A549 (cell line): ENCODE data around the gene CD151. TPM values are rescaled to one million over a fixed set of nuclear protein-coding genes. Genes with fewer than 3 reads are reported as not detected.

Experiments used
- ATAC-seq, 2 experiments: fragments of 200-7000 bp in 1 of 2; fragments of >200 bp in 1 of 2; cut with Nextera tagmentation in 1 of 2; cut with Tn5 transposase in 1 of 2; 3 replicates each; pipeline versions ENCODE4 v1.8.0 to v1.9.1; 2018 to 2020; ENCODE audit warnings: mild to moderate bottlenecking in 1 of 2, moderate library complexity in 1 of 2
- CTCF ChIA-PET: fragments of 300-600 bp; sonication (Branson Sonifier 250); formaldehyde crosslinking; extraction: SDS; loops from one replicate; lab custom pipeline; 2021; ENCODE audit warnings: antibody characterized with exemption, inconsistent platforms; lab: Yijun Ruan, JAX
- POLR2A ChIA-PET: fragments of 350-600 bp; formaldehyde crosslinking; extraction: SDS; loops from one replicate; lab custom pipeline; 2021; ENCODE audit warnings: antibody characterized with exemption, inconsistent platforms; lab: Yijun Ruan, JAX
- DNase-seq, 2 experiments: peaks; one replicate each; pipeline versions ENCODE4 v3.0.0 to v3.0.0-alpha.2; 2011 to 2016; ENCODE audit warnings: low read depth in 1 of 2, low spot score in 1 of 2
- FAIRE-seq: peaks from 2 replicates; lab custom pipeline; 2011; peaks lifted over from hg19 to GRCh38; lab: Jason Lieb, UNC
- H3K27ac ChIP-seq, 2 experiments: fragments of >200 bp; sonication (Bioruptor Twin); formaldehyde crosslinking; 3 replicates each; pipeline ENCODE4 v1.5.1; 2016 to 2017
- H3K4me1 ChIP-seq: fragments of >200 bp; sonication (Bioruptor Twin); formaldehyde crosslinking; 3 replicates; pipeline ENCODE4 v1.6.1; 2016
- H3K4me2 ChIP-seq: fragments of >200 bp; sonication (Bioruptor Twin); formaldehyde crosslinking; 3 replicates; pipeline ENCODE4 v1.6.1; 2016
- H3K4me3 ChIP-seq: fragments of >200 bp; sonication (Bioruptor Twin); formaldehyde crosslinking; 3 replicates; pipeline ENCODE4 v1.5.1; 2016
- H3K9me3 ChIP-seq: fragments of >200 bp; sonication (Bioruptor Twin); formaldehyde crosslinking; 3 replicates; pipeline ENCODE4 v1.6.1; 2016
- ATOH8 ChIP-seq: fragments of 250-450 bp; sonication (Bioruptor Pico); IDR thresholded peaks from 2 replicates; pipeline ENCODE4 v1.5.0; 2020; ENCODE audit warnings: low read depth, mild to moderate bottlenecking, moderate library complexity
- EHMT2 ChIP-seq: fragments of 200-600 bp; sonication (generic); IDR thresholded peaks from 2 replicates; pipeline ENCODE4 v1.6.1; 2016; ENCODE audit warnings: antibody characterized with exemption, low read depth, mild to moderate bottlenecking, moderate library complexity
- ELK1 ChIP-seq: fragments of 150-350 bp; IDR thresholded peaks from 2 replicates; pipeline ENCODE4 v1.6.1; 2014; ENCODE audit warnings: low read depth, mild to moderate bottlenecking, low read length
- ESRRA ChIP-seq: fragments of 150-350 bp; IDR thresholded peaks from 2 replicates; pipeline ENCODE4 v1.6.1; 2014; ENCODE audit warnings: mild to moderate bottlenecking, low read length, borderline replicate concordance
- HDAC2 ChIP-seq: fragments of 200-600 bp; sonication (generic); IDR thresholded peaks from 2 replicates; pipeline ENCODE4 v1.6.1; 2016
- HES2 ChIP-seq: fragments of >200 bp; sonication (Bioruptor Twin); formaldehyde crosslinking; IDR thresholded peaks from 2 replicates; pipeline ENCODE4 v1.6.1; 2016
- HEYL ChIP-seq: fragments of 250-450 bp; sonication (Bioruptor Pico); IDR thresholded peaks from 2 replicates; pipeline ENCODE4 v1.8.0; 2021; ENCODE audit warnings: mild to moderate bottlenecking, moderate library complexity
- HOXA7 ChIP-seq: fragments of 250-450 bp; sonication (Bioruptor Pico); IDR thresholded peaks from 2 replicates; pipeline ENCODE4 v1.5.0; 2020; ENCODE audit warnings: mild to moderate bottlenecking, moderate library complexity
- HOXB13 ChIP-seq: fragments of 250-450 bp; sonication (Bioruptor Pico); IDR thresholded peaks from 2 replicates; pipeline ENCODE4 v1.5.0; 2020; ENCODE audit warnings: low read depth, mild to moderate bottlenecking, moderate library complexity
- MAZ ChIP-seq: fragments of 150-350 bp; IDR thresholded peaks from 2 replicates; pipeline ENCODE4 v1.6.1; 2014; ENCODE audit warnings: antibody characterized with exemption, low read depth, low read length, borderline replicate concordance
- NFE2L2 ChIP-seq: fragments of 150-350 bp; conservative IDR thresholded peaks from 2 replicates; pipeline ENCODE4 v1.6.1; 2014; ENCODE audit warnings: low read length
- PHF8 ChIP-seq: fragments of 200-600 bp; sonication (generic); IDR thresholded peaks from 2 replicates; pipeline ENCODE4 v1.6.1; 2016; ENCODE audit warnings: low read depth, mild to moderate bottlenecking, antibody characterized with exemption, moderate library complexity, borderline replicate concordance
- POLR2AphosphoS2 ChIP-seq: conservative IDR thresholded peaks from 2 replicates; pipeline ENCODE4 v1.6.1; 2012; ENCODE audit warnings: low read length, improper control_type of control experiment, inconsistent platforms
- RFX5 ChIP-seq: fragments of 450-650 bp; IDR thresholded peaks from 2 replicates; pipeline ENCODE4 v1.7.1; 2014; ENCODE audit warnings: antibody characterized with exemption, mild to moderate bottlenecking, moderate library complexity
- TFCP2L1 ChIP-seq: fragments of 250-450 bp; sonication (Bioruptor Pico); IDR thresholded peaks from 2 replicates; pipeline ENCODE4 v1.5.0; 2021; ENCODE audit warnings: mild to moderate bottlenecking
- TP53 ChIP-seq: fragments of 250-450 bp; sonication (Bioruptor Pico); IDR thresholded peaks from 2 replicates; pipeline ENCODE4 v1.5.0; 2021; ENCODE audit warnings: mild to moderate bottlenecking, moderate library complexity
- ZC3H11A ChIP-seq: fragments of 450-650 bp; IDR thresholded peaks from 2 replicates; pipeline ENCODE4 v1.6.1; 2014; ENCODE audit warnings: antibody characterized with exemption, mild to moderate bottlenecking
- ZSCAN20 ChIP-seq: fragments of 250-450 bp; sonication (Bioruptor Pico); IDR thresholded peaks from 2 replicates; pipeline ENCODE4 v1.8.0; 2022; ENCODE audit warnings: mild to moderate bottlenecking, moderate library complexity
- WGBS: methylation state at CpG from one replicate; pipeline ENCODE4 v1.1.6; 2017; ENCODE audit errors: missing lambda C conversion rate; 5-methylcytosine and 5-hydroxymethylcytosine counted together
- polyA plus RNA-seq, 4 experiments: library from polyadenylated mRNA; depleted of rRNA in 3 of 4; stranded (reverse); fragments of >200 nt; fragmentation: RNase III in 1 of 4; extraction: RNeasy Plus Mini Kit Qiagen cat#74134 plus additional on column Dnase treatment in 1 of 4; gene quantifications; 2 replicates in 3 of 4; 3 replicates in 1 of 4; pipeline ENCODE4 v1.2.3, GENCODE V29; 2011 to 2017
- TF ChIP-seq, protein P1 (sequence below): IDR thresholded peaks from 2 replicates; pipeline ENCODE4 v1.6.1; 2012
- TF ChIP-seq, protein P2 (sequence below): IDR thresholded peaks from 2 replicates; pipeline ENCODE4 v1.6.1; 2012; ENCODE audit warnings: low read depth, borderline replicate concordance
- TF ChIP-seq, protein P3 (sequence below): fragments of >200 bp; sonication (Bioruptor Twin); formaldehyde crosslinking; IDR thresholded peaks from 3 replicates; pipeline ENCODE4 v1.5.1; 2016
- TF ChIP-seq, protein P4 (sequence below): IDR thresholded peaks from 2 replicates; pipeline ENCODE4 v1.6.1; 2012

Gene CD151
- polyA plus RNA-seq, 2 of the 4 experiments (the other 2 are of a cell fraction): 409 to 701 TPM

GRCh38 chr11:852762-853161, 20.0 kb downstream of the CD151 start:
- FAIRE-seq (no peak), ATAC-seq (no peak), DNase-seq (no peak)
- ChIA-PET POLR2A (no interaction called here), CTCF (interaction anchor here (9.0 kb wide), 1 partner anchor 198 kb away, joined by 32 read pairs; no protein-coding TSS in a partner anchor)
- no peak overlapping the region for H3K4me2 ChIP-seq
- peaks cover 42% of the 10 kb centered on the region for H3K4me1 ChIP-seq
- no peak for TF ChIP-seq MAZ
- TF ChIP-seq, protein P1, sequence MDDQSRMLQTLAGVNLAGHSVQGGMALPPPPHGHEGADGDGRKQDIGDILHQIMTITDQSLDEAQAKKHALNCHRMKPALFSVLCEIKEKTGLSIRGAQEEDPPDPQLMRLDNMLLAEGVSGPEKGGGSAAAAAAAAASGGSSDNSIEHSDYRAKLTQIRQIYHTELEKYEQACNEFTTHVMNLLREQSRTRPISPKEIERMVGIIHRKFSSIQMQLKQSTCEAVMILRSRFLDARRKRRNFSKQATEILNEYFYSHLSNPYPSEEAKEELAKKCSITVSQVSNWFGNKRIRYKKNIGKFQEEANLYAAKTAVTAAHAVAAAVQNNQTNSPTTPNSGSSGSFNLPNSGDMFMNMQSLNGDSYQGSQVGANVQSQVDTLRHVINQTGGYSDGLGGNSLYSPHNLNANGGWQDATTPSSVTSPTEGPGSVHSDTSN: no peak
- TF ChIP-seq RFX5: no peak
- TF ChIP-seq, protein P2, sequence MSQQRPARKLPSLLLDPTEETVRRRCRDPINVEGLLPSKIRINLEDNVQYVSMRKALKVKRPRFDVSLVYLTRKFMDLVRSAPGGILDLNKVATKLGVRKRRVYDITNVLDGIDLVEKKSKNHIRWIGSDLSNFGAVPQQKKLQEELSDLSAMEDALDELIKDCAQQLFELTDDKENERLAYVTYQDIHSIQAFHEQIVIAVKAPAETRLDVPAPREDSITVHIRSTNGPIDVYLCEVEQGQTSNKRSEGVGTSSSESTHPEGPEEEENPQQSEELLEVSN: no peak
- TF ChIP-seq, all 56 proteins: peak for 0
- Histone ChIP-seq H3K27ac (peak overlapping the region in 1 of 2 experiments; percentile 34; a peak in 2 of 6 replicates), H3K4me3 (no peak overlapping the region), H3K9me3 (no peaks in the 10 kb centered on the region)
- WGBS: 95% methylated on average over 13 of the region's 15 CpGs

DNA sequence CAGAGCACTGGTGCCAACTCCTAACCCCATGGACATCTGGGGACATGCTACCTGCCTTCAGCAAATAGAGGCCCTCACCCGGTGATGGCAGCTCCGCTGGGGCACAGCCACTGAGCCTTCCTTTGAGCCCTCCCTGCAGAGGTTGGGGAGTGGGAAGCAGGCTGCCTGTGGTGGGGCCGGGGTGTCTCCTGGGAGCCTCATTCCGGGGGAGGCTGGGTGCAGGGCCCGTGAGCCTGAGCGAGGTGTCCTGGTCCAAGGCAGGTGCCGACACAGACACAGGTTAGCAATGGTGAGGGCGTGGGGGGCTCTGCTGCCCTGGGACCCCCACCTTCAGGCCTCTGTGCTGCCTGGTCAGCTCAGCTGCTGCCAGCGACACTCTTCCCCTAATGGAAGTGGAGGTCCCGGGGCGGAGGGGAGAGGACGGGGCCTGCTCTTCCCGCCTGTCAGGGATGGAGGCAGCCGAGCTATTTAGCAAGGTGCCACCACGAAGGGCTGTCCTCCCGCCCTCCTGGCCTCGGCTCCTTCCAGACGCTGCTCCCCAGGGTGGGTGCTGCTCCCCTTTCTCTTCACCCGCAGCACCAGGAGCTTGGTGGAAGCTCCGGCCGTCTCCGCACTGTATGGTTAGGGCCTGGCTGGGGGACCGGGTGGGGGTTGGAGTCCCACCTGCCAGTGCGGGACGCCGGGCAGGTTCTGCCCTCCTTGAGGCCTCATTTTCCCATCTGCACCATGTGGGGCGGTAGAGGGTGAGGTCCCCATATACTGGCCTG, 21.1 kb downstream of the CD151 start:
- H3K4me2 ChIP-seq: no peak overlapping the region
- ATAC-seq: no peak
- no peak for TF ChIP-seq TP53 (CRISPR knock-in tag)
- no peak for TF ChIP-seq HOXA7 (CRISPR knock-in tag)
- TF ChIP-seq, protein P3, sequence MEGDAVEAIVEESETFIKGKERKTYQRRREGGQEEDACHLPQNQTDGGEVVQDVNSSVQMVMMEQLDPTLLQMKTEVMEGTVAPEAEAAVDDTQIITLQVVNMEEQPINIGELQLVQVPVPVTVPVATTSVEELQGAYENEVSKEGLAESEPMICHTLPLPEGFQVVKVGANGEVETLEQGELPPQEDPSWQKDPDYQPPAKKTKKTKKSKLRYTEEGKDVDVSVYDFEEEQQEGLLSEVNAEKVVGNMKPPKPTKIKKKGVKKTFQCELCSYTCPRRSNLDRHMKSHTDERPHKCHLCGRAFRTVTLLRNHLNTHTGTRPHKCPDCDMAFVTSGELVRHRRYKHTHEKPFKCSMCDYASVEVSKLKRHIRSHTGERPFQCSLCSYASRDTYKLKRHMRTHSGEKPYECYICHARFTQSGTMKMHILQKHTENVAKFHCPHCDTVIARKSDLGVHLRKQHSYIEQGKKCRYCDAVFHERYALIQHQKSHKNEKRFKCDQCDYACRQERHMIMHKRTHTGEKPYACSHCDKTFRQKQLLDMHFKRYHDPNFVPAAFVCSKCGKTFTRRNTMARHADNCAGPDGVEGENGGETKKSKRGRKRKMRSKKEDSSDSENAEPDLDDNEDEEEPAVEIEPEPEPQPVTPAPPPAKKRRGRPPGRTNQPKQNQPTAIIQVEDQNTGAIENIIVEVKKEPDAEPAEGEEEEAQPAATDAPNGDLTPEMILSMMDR: no peak
- no peak for TF ChIP-seq HOXB13
- no peak for TF ChIP-seq TFCP2L1 (CRISPR knock-in tag)
- TF ChIP-seq, protein P4, sequence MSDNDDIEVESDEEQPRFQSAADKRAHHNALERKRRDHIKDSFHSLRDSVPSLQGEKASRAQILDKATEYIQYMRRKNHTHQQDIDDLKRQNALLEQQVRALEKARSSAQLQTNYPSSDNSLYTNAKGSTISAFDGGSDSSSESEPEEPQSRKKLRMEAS: no peak
- no peak for TF ChIP-seq NFE2L2
- TF ChIP-seq EHMT2: no peak
- TF ChIP-seq PHF8: no peak
- TF ChIP-seq POLR2AphosphoS2: no peak
- no peak for TF ChIP-seq ESRRA
- TF ChIP-seq, all 56 proteins: peak for 0
- POLR2A ChIA-PET: no interaction called here
- 95% methylated on average over 22 of the region's 27 CpGs for WGBS
- 0 out of 6 replicates have a peak overlapping the region, but pooled peaks of 1 of the 2 experiments have one; percentile 18 for H3K27ac ChIP-seq
- CTCF ChIA-PET: interaction anchor here (1.1 to 9.0 kb wide), 6 partner anchors 7 to 197 kb away, joined by 3 to 37 read pairs (median 12); no protein-coding TSS in a partner anchor
- H3K9me3 ChIP-seq: no peaks in the 10 kb centered on the region
- DNase-seq (no peak), FAIRE-seq (no peak)
- no peak overlapping the region for H3K4me3 ChIP-seq
- peaks cover 37% of the 10 kb centered on the region for H3K4me1 ChIP-seq

DNA sequence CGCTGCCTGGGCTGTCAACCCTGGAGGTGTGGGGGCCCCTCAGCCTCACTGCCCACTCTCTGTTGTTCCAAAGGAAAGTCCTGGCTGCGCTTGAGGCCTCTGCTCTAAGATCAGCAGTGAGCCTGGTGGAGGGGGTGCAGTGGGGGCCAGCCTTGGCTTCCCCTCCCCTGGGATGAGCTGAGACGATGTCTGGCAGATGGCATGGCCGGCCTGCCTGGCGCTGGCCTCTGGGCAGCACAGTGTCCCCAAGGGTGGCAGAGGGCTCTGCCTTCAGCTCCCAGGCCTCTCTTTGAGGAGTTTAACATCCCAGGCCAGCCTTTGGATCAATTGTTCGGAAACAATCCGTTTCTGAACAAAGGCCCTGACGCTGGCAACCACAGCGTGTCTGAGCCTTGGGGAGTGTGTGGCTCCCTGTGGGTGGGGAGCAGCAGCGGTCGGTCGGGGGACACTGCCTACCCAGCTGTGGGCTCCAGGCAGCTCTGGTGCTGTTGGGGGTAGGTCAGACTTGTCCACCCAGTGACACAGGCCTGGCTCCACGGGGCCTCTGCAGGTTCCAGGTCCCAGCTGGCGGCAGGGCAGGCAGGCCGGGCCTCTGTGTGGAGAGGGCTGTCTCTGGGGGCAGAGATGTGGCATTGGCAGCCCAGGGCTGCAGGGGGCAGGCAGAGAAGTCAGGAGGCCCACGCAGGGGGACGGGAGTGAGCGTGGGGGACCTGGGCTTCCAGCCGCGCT, 22.0 kb downstream of the CD151 start:
- ATAC-seq: no peak
- ChIA-PET POLR2A (no interaction called here), CTCF (interaction anchor here (1.1 to 9.0 kb wide), 6 partner anchors 8 to 196 kb away, joined by 3 to 37 read pairs (median 12); no protein-coding TSS in a partner anchor)
- WGBS: 89% methylated on average over 19 of the region's 20 CpGs
- Histone ChIP-seq H3K4me1 (peaks cover 43% of the 10 kb centered on the region), H3K4me2 (no peak overlapping the region), H3K4me3 (no peak overlapping the region), H3K9me3 (no peaks in the 10 kb centered on the region), H3K27ac (no peak overlapping the region)
- DNase-seq: no peak
- FAIRE-seq: no peak
- TF ChIP-seq ZC3H11A: no peak
- no peak for TF ChIP-seq ATOH8 (CRISPR knock-in tag)
- TF ChIP-seq HEYL: no peak
- TF ChIP-seq, protein P3: no peak
- TF ChIP-seq ZSCAN20: no peak
- TF ChIP-seq HES2: no peak
- TF ChIP-seq HDAC2: no peak
- TF ChIP-seq ELK1: no peak
